ENCODE measurements around the gene AKAP14.
A peak's percentile ranks its signal among the peaks of the same experiment; 100 is the strongest.
"Not testable (repeated sequence)": the region's sequence is repeated elsewhere in the genome, so short reads cannot be mapped to it uniquely, and the experiment has no call there.

AKAP14 gene

GRCh38 chrX:119895843-119896326, at the start of gene AKAP14:
Gene AKAP14, plus strand, starts transcription at chrX:119895893. Its CDS starts 7,331 bp downstream, at chrX:119903224.
- no peak for DNase-seq

DNA sequence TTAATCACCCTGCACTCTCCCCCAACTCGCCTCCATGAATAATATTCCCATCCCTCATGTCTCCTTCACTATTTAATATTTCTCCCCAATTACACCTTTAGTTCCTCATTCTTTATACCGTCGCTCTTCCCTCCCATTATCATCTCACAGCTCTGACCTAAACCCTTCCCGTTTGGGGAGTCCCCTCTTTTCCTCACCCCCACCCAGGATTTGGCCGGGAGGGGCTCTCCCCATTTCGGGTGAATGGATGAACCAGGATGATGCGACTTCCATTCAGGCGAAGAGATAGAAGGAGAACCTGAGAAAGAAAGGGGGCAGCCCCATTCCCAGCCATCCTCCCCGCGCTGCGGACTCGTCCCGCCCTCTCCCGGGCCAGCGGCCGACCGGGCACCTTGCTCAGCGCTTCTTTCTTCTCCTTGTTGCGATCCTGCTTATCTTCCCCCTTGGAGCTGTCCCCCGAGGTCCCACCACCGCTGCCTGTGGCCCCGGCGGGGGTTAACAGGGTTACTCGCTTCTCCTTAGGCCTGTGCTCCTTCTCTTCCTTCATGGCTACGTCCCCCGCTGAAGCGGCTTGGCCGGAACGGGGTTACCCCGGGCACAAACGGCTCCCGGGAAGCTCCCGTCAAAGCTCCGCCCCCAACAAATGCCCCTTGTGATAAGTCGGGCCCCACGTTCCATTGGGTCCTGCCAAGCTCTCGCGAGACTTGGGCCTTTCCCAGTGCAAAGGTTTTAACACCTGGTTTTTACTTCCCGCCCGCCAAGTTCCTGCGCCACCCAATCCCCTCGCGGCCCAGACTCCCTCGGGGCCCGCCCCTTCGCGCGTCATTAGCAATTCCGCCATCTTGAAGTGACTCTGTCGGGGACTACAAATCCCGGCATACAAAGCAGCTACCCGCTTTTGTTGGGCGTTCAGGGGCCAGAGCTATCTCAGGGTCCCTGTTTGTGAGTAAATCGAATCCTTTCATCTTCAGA, 43.0 kb upstream of the AKAP14 start, which contains the start of gene UPF3B:
UPF3B (minus strand) TSS at position 582 of the 972 bp plus-strand sequence; CDS start at position 547, 35 bp downstream.
- peak; percentile 68 to 83 for DNase-seq

DNA sequence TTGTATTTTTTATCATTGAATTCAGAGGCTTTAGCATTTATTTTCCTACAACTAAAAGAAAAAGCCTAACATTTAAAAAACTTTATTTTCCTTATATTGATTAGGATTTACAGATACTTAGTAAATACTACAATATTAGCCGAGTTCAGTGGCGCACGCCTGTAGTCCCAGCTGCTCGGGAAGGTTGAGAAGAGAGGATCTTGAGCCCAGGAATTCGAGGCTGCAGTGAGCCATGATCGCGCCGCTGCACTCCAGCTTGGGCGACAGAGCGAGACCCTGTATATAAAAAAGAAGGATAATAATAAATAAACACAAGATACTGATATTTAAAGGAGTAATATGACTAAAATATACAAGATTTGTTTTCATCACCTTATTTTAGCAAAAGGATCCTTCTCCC, 42.2 kb upstream of the AKAP14 start:
- DNase-seq, result no peak

DNA sequence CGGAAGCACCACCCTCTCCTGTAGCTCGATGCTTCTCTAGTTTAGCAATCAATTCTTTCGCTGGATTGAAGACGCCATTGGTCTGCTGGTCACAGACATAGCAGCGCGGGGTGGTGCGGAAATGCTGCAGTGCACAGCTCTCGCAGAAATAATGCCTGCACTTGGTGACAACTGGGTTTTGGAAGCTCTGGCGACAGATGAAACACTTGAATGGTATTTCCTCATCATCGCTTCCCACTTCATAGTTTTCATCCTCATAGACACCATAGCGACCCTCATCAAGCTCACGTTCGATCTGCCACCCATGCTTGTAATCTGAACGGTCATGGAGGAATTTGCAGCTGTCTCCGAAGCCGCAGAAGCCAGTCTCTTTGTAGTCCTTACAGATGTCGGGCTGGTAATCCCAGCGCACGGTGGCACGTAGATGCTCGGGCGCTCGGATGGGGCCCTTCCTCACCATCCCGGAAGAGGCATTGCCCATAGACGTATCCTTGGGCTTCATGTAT, 25.0 kb upstream of the AKAP14 start:
- DNase-seq, result peak in 1 of 2 experiments; percentile 16

DNA sequence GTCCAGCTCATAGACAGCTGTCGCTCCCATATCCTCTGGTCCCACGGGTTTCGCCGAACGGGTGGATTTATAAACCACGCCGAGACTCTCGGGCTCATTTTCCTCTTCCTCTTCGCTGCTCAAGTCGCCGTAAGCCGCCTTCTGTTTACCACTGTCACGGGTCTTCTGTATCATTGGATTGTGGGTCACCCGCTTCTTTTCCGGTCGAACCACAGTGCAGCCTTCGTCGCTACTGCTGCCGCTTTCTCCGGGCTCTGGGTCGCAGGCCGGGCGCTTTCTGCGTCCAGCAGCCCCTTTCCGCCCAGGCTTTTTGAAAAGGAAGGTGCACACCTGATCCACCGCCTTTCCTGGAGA, 24.5 kb upstream of the AKAP14 start:
- DNase-seq, result no peak

DNA sequence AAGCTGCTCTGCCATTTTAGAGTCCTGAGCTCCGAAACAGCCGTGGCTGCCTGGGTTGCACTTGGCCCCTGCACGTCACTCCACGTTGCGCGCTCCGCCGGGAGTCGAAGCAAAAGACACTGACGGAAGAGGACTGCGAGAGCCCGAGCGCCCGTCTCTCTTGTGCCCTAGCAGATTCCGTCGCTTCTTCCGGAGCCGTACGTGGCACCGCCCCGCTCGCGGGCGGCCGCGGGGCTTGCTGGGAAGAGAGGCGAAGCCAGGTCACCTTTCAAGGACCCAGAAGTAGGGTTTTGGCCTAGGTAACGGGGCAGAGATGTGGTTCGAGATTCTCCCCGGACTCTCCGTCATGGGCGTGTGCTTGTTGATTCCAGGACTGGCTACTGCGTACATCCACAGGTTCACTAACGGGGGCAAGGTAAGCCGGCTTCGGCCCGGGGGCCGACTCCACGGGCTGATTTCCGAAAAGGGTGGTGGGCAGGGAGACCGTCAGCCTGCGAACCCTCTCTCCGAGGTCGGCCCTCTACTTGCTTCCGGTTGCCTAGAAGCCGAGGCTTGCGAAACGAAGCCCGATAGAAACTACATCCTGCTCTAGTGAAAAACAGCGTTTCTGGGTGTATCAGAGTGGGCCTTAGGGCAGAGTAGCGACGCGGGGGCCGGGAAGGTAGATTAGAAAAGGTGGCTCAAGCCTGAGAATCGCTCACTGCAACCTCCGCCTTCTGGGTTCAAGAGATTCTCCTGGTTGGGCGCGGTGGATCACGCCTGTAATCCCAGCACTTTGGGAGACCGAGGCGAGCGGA, 23.9 kb upstream of the AKAP14 start, which contains the start of the genes NDUFA1 and RNF113A:
NDUFA1 (plus strand) TSS at position 234 of the 797 bp plus-strand sequence; CDS start at position 314, 80 bp downstream.
RNF113A (minus strand) TSS at position 135 of the 797 bp plus-strand sequence; CDS start at position 15, 120 bp downstream.
- DNase-seq, result peak; percentile 15 to 74

DNA sequence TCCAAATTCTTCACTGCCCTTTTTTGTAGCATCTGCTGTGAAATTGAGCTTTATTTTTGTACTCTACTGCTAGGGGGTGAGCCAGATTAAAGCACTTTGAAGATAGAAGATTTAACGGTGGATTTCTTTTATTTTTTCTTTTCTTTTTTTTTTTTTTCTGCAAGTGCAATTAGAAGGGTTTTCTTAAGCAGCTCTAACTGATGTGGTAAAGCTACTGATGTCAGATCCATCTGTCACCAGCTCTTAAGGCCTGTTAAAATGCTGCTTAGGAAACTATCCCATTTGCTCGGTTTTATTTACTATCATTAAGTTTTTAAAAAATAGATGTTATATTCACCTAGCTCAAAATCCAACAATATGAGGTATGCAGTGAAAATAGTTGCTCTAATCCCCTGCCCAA, 17.0 kb upstream of the AKAP14 start:
- DNase-seq, result no peak

DNA sequence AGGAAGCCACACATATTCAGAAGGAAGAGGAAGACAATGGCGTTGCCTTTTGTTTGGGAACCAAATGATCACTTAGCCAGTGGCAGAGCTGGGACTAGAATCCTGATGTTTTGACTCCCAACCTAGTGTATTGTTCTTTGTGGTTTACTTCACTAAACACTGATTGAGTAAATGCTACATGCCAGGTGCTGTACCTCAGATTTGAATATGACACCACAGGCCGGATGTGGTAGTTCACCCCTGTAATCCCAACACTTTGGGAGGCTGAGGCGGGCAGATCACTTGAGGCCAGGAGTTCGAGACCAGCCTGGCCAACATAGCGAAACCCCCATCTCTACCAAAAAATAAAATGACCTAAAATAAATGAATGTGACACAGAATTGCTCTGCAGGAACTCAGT, 15.6 kb upstream of the AKAP14 start:
- DNase-seq, result no peak

DNA sequence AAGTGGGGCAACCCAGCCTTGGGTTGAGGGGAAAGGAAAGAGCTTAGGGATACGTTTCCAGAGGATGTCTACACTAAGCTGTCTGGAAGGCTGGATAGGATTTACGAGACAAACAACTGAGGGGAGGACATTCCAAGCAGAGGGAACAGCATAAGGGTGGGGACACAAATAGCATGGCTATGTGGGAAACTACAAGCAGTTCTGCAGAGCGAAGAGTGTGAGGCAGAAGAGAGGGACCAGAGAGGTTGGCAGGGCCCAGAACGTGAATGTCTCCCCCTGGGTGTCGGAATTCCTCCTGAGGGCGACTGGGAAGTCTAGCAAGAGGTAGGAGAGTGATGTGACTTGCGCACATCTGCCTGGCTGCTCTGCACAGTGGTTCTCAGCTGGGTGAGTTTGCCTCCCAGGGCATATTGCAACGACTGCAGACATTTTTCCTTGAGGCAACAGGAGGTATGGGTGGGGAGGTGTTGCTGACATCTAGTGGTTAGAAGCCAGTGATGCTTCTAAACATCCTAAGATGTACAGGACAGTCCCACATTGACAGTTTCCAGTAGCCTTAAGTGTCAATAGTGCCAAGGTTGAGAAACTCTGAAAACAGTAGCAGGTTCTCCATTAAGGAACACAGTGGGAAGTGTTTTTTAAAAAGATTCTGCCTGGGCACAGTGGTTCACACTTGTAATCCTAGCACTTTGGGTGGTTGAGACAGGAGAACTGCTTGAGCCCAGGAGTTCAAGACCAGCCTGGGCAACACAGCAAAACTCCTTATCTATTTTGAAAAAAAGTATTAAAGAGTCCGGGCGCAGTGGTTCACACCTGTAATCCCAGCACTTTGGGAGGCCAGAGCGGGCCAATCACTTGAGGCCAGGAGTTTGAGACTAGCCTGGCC, 14.9 kb upstream of the AKAP14 start:
- DNase-seq, result peak in 1 of 2 experiments; percentile 17

DNA sequence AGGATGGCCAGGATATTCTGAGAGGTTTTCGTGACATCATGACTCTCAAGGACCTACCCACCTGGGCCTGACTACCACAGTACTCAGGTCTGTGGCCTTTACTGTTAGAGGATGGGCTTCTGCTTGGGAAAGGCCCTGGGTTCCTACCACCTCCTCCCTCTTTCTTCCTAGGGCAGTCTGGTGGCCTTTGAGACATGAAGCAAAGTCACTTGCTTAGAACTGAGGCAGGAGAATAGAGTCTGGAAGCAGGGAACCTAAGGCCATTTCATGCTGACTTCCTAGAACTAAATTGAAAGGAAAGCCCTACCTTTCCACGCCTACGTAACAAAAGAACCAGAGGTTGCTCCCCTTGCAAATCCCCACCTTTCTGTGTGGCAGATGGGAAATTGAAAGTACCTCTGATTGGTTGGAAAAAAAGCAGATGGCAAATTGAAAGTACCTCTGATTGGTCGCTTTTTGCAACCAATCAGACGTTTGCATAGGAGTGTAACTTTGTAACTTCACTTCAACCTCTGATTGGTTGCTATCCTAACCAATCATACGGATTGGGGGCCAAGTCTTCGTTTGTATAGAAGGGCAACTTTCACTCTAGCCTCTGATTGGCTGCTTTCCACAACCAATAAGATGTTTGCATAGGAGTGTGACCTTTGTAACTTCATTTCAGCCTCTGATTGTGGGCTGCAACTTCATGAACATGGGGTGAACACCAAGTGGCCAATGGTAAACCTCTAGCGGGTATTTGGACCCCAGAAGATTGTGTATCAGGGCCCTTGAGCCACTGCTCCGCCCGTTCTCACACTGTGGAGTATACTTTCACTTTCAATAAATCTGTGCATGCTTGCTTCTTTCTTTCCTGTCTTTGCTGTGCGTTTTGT, 9.9 kb upstream of the AKAP14 start:
- DNase-seq, result no peak

DNA sequence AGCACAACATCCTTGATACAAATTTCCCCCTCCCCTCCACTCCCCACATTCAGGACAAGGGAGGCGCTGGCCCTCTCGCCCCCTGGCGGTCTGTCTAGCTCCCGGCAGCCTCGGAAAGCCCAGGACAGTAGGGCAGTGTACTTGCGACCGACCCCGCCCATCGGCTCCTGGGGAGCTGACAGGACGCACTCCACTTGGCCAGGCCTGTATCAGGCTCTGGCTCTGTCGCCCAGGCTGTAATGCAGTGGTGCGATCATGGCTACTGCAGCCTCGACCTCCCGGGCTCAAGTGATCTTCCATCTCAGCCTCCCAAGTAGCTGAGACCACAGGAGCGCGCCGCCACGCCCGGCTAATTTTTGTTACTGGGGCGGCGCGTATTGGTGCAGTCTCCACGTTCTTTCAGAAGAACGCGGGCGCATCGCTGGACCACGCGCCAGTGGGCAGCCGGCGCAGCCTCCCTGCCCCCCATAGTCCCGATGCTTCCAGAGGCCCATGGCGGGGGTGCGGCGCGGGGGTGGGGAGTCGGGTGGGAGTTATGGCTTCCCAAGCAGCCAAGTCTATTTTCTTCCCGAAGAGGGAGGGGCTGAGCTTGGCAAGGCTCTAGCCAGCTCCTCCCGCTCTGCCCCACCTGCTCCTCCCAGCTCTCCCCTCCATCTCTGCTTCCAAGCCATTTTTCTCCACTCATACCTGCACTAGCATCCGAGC, 7.8 kb upstream of the AKAP14 start:
- peak; percentile 26 to 47 for DNase-seq

- DNase-seq, result not testable (repeated sequence)
Measured at GRCh38 chrX:119890626-119891025, 5.1 kb upstream of the AKAP14 start.

DNA sequence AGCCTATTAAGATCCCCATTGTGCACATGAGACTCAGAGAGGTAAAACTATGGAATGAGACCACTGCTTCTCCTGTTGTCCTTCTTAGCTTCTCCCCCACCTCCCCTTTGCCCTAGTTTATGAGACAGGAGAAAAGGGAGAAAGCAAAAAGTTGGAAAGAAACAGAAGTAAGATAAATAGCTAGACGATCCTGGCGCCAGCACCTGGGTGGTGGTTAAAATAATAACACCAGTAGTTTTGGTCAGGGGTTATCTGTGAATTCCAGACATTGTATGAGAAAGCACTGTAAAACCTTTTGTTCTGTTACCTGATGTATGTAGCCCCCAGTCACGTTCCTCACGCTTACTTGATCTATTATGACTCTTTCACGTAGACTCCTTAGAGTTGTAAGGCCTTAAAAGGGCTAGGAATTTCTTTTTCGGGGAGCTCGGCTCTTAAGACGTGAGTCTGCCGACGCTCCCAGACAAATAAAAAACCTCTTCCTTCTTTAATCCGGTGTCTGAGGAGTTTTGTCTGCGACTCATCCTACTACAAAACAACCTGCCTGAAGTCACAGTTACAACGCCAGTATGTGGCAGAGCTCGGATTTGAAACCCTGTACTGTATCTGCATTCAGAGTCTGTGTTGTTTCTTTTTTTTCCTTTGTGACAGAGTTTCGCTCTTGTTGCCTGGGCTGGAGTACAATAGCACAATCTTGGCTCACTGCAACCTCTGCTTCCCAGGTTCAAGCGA, 3.6 kb upstream of the AKAP14 start:
- not testable (repeated sequence) for DNase-seq

DNA sequence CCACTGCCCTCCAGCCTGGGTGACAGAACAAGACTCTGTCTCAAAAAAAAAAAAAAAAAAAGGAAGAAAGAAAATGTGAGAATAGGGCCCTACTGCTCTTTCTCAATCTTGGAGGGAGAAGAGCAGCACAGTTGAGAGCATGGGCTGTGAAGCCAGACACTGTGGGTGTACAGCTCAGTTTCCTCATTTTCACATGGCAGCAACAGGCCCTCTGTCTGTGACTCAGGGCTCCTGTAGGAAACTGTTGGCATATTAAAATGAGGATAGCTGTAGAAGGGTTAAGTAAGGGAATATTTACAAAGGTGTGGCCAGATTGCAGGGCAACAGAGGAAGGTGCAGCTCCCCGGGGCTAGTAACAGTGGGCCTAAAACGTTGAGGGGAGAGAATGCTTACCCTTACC, 3.4 kb downstream of the AKAP14 start:
- no peak for DNase-seq

DNA sequence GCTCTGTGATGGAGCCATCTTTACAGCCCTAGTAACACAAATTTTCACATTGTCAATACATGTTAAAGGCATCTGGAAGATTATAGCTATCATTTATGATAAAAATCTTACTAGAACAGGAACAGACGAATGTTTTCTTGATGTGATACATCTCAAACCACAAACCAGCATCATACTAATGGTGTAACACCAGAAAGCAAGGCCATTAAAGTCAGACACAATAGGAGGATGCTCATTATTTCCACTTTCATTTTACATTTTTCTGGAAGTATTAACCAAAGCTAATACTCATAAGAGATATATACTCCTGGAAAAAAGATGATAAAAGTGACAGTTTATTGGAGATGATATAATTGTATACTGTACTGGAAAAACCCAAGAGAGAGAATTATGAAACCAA, 5.3 kb downstream of the AKAP14 start:
- DNase-seq, result no peak

DNA sequence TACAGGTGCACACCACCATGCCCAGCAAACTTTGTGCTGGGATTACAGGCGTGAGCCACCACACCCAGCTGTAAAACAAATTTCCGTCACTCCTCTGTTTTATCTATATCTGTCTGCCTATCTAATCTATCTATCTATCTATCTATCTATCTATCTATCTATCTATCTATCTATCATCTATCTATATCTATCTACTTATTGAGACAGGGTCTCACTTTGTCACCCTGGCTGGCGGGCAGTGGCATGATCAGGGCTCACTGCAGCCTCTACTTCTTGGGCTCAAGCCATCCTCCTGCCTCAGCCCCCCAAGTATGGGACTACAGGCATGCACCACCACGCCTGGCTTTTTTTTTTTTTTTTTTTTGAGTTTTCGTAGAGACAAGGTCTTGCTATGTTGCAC, 20.6 kb downstream of the AKAP14 start:
- DNase-seq, result no peak

- no peak for DNase-seq
Measured at GRCh38 chrX:119917877-119918276, 22.2 kb downstream of the AKAP14 start.

GRCh38 chrX:119919835-119920585, 24.3 kb downstream of the AKAP14 start:
- no peak for DNase-seq

GRCh38 chrX:119922391-119922790, 26.7 kb downstream of the AKAP14 start:
- not testable (repeated sequence) for DNase-seq

All from SW 1271 (cell line).